Cardiac muscle cell (in vitro differentiated cells and primary cell): ENCODE data around the gene SERPINC1. TPM values are rescaled to one million over a fixed set of nuclear protein-coding genes. Genes with fewer than 3 reads are reported as not detected.

Source experiments
- DNase-seq, 2 donors: peaks; one replicate each; pipeline versions ENCODE4 v3.0.0 to v3.0.0-alpha.2; 2010 to 2017; ENCODE audit warnings: low read depth in 1 of 2, low spot score in 1 of 2
- H3K27ac ChIP-seq: fragments of 200-600 bp; sonication (generic); 2 replicates; pipeline ENCODE4 v1.5.1; 2016
- H3K27me3 ChIP-seq: fragments of 200-600 bp; sonication (generic); 2 replicates; pipeline ENCODE4 v1.6.0; 2016; ENCODE audit warnings: control low read depth
- H3K36me3 ChIP-seq: fragments of 200-600 bp; sonication (generic); 2 replicates; pipeline ENCODE4 v1.5.1; 2016; ENCODE audit warnings: control low read depth
- H3K4me1 ChIP-seq: fragments of 200-600 bp; sonication (generic); 2 replicates; pipeline ENCODE4 v1.8.1; 2017; ENCODE audit warnings: low read depth, mild to moderate bottlenecking, mixed run types
- H3K4me3 ChIP-seq: fragments of 200-600 bp; sonication (generic); 2 replicates; pipeline ENCODE4 v1.5.1; 2016; ENCODE audit warnings: mild to moderate bottlenecking
- H3K9me3 ChIP-seq: fragments of 200-600 bp; sonication (generic); 2 replicates; pipeline ENCODE4 v1.5.1; 2017; ENCODE audit warnings: low read depth, mild to moderate bottlenecking, control low read depth
- CTCF ChIP-seq: IDR thresholded peaks from 2 replicates; pipeline ENCODE4 v1.5.1; 2012; ENCODE audit warnings: low read depth, mild to moderate bottlenecking, low read length
- polyA plus RNA-seq: library from polyadenylated mRNA; unstranded; fragments of >200 nt; fragmentation: Nextera tagmentation; extraction: Ambion mirVana; gene quantifications from 2 replicates; pipeline ENCODE4 v1.2.1, GENCODE V29; 2016
- total RNA-seq: library from RNA; depleted of rRNA; stranded (reverse); fragments of >200 nt; gene quantifications from 2 replicates; pipeline ENCODE4 v1.2.3, GENCODE V29; 2016

SERPINC1 gene
- total and polyA plus RNA-seq, 2 experiments from 2014 or later: 0.36 TPM; not detected in 1

GRCh38 chr1:173903827-173904531 lies 13.1 kb downstream of the SERPINC1 start:
- DNase-seq: no peak
- Histone ChIP-seq H3K9me3 (no peaks in the 10 kb centered on the region), H3K27me3 (no peaks in the 10 kb centered on the region), H3K4me3 (no peak overlapping the region), H3K4me1 (no peaks in the 10 kb centered on the region), H3K36me3 (no peaks in the 10 kb centered on the region), H3K27ac (no peak overlapping the region)
- no peak for TF ChIP-seq CTCF

DNA sequence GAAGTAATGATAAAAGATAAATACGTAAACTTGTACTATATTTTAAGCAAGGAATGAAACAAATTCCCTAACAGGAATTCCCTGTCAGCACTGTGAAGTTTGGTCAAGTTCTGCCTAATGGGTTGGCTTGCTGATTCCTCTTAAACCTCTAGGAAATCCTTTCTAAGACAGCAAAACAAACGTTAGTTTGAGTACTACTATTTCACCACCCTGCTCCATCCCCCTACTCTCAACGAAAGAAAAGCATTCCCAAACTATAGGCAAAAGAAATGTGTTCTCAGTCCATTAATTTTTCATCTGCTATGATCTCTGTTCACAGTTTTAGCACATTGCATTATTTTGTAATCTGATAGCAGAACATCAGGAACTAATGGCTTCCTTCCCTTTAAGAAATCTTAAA lies 16.1 kb downstream of the SERPINC1 start:
- no peak for DNase-seq
- H3K27ac ChIP-seq: no peak overlapping the region
- no peaks in the 10 kb centered on the region for H3K9me3 ChIP-seq
- no peak for TF ChIP-seq CTCF
- H3K4me3 ChIP-seq: no peak overlapping the region
- no peaks in the 10 kb centered on the region for H3K36me3 ChIP-seq
- H3K27me3 ChIP-seq: no peaks in the 10 kb centered on the region
- H3K4me1 ChIP-seq: no peaks in the 10 kb centered on the region

- Histone ChIP-seq H3K4me1 (no peaks in the 10 kb centered on the region), H3K27ac (no peak overlapping the region), H3K36me3 (no peaks in the 10 kb centered on the region), H3K27me3 (no peaks in the 10 kb centered on the region), H3K9me3 (no peaks in the 10 kb centered on the region), H3K4me3 (no peak overlapping the region)
- no peak for TF ChIP-seq CTCF
- DNase-seq: no peak
Measured at GRCh38 chr1:173900427-173900826, 16.7 kb downstream of the SERPINC1 start.

GRCh38 chr1:173894189-173894588 lies 22.9 kb downstream of the SERPINC1 start:
- no peak for TF ChIP-seq CTCF
- Histone ChIP-seq H3K4me3 (no peak overlapping the region), H3K27me3 (no peaks in the 10 kb centered on the region), H3K36me3 (no peaks in the 10 kb centered on the region), H3K9me3 (no peaks in the 10 kb centered on the region), H3K4me1 (no peaks in the 10 kb centered on the region), H3K27ac (no peak overlapping the region)
- DNase-seq: no peak

DNA sequence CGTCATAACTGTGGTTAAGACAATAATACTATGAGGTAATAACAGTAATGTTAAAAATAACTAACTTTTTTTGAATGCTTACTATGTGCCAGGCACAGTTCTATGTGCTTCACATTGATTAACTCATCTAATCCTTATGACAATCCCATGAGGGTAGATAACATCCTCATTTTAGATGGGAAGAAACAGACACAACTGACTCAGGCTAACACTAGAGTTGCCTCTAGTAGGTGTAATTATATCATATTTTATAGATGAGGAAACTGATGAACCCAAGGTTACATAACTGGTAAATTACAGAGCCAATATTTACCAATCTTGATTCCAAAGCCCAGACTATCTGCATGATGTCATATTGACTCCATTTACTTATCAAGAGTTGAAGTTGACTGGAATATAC lies 23.5 kb downstream of the SERPINC1 start:
- H3K4me1 ChIP-seq: no peaks in the 10 kb centered on the region
- no peaks in the 10 kb centered on the region for H3K9me3 ChIP-seq
- H3K27me3 ChIP-seq: no peaks in the 10 kb centered on the region
- no peak overlapping the region for H3K27ac ChIP-seq
- no peak for DNase-seq
- TF ChIP-seq CTCF: no peak
- no peak overlapping the region for H3K4me3 ChIP-seq
- H3K36me3 ChIP-seq: no peaks in the 10 kb centered on the region
